Measurements from ENCODE around the gene CYTH2.
A peak's percentile ranks its signal among the peaks of the same experiment; 100 is the strongest.

The CYTH2 gene

GRCh38 chr19:48454150-48454730 is 14.9 kb upstream of the CYTH2 start:
- no peak for DNase-seq

DNA sequence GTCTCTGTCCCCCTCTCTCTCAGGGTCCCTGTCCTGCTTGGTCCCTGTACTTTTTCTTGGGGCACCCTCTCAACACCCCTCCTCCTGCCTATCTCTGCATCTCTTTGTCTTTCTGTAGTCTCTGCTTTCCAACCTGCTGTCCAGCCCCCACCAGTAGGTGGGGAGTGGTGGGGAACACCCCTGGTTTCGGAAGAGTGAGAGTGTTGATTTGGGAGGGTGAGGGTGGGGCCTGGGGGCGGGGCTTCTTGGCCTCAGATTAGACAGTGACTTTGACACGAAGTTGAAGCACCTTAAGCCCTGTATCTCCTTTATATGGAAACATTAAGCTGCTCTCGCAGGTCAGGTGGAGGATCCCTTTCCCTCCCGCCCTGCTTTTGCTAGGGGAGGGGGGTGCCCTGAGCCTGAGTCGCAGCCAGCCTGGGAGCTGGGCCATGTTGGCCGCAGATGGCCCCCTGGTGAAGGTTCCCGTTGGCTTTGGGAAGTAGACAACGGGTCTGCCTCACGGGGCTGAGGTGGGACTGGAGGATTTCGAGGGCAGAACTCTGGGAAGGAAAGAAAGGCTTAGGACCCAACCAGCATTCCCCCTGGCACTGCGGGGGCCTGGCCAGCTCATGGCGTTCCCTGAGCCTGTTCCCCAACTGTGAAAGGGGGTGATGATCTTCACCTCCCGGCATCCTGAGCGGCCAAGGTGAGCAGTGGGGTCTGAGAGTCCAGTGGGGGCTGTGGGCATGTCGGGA is 13.8 kb upstream of the CYTH2 start, which contains the start of gene KCNJ14:
Gene KCNJ14, plus strand, starts transcription at position 404 of the 737 bp plus-strand sequence. CDS start 6,151 bp downstream, outside the sequence.
- DNase-seq, result no peak

GRCh38 chr19:48455908-48456562 is 13.1 kb upstream of the CYTH2 start:
- no peak for DNase-seq

GRCh38 chr19:48456864-48457263 is 12.3 kb upstream of the CYTH2 start:
- no peak for DNase-seq

DNA sequence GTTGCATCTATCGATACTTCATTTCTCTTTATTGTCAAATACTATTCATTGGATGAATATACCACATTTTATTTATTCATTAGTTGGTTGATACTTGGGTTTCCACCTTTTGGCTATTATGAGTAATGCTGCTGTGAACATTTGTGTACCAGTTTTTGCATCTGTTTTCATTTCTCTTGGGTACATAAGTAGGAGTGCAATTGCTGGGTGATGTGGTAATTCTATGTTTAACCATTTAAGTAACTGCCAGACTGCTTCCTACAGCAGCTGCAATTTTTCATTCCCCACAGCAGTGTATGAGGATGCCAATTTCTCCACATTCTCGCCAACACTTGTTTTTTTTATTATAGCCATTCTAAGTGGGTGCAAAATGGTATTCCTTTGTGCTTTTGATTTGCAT is 11.2 kb upstream of the CYTH2 start:
- DNase-seq, result no peak

DNA sequence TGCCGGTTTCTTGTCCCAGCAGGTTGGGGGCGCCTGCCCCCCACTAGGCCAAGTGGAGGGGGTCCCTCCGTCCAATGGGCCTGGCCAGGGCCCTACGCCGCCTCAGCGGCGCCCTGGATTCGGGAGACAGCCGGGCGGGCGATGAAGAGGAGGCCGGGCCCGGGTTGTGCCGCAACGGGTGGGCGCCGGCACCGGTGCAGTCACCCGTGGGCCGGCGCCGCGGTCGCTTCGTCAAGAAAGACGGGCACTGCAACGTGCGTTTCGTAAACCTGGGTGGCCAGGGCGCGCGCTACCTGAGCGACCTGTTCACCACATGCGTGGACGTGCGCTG is 7.6 kb upstream of the CYTH2 start:
- DNase-seq, result no peak

GRCh38 chr19:48461982-48462655 is 7.0 kb upstream of the CYTH2 start:
- no peak for DNase-seq

DNA sequence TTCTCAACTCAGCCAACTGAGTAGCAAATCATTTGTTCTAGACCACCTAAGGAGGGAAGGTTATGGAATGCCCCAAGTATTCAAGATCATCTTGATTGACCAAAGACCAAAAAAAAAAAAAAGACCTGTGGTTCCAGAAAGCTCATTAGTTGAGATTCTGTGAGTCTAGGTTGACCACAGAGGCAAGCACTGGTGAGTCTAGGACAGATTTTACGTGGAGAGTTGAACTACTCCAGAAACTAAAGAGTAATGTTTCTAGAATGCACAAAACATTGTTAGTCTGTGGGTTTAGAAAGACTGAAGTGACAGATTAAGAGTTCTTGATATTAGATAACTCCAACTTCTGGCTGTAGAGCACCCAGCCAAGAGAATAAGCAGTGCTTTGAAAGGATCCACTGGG is 4.0 kb upstream of the CYTH2 start:
- DNase-seq, result no peak

DNA sequence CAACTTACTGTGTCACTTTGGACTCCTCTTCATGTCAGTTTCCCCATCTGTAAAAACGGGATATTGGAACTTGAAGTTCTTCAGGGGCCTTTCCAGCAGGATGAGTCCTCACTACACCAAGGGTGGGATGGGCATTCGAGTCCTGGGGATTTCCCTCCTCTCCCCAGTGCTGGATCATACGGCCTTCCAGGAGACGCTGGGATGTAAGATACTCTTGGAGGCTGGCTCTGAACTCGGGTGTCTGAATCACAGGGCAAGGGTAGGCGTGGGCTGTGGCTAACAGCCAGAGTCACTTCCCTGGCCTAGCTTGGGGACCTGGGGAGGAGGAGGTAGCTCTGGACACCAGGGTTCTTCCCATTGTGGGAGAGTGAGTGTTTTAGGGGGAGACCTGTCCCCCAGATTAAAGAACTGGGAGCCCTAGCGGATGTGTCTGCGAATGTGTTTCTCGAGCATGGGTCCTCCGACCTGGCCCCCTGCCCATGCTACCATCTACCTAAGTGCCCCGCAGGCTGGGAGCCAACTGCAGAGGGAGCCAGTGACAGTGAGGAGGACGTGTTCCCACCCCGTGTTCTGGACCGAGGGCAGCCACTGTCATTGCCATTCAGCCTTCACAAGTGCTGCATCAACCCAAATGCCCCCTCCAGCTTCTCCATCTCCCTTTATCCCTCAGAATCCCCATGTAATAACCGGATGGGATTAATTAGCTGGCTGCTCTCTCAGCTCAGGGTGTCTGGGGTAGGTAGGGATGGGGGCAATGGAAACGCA is 2.4 kb upstream of the CYTH2 start:
- no peak for DNase-seq

- DNase-seq, result peak; percentile 99
Measured at GRCh38 chr19:48468772-48469288, 339 bp upstream of the CYTH2 start.

DNA sequence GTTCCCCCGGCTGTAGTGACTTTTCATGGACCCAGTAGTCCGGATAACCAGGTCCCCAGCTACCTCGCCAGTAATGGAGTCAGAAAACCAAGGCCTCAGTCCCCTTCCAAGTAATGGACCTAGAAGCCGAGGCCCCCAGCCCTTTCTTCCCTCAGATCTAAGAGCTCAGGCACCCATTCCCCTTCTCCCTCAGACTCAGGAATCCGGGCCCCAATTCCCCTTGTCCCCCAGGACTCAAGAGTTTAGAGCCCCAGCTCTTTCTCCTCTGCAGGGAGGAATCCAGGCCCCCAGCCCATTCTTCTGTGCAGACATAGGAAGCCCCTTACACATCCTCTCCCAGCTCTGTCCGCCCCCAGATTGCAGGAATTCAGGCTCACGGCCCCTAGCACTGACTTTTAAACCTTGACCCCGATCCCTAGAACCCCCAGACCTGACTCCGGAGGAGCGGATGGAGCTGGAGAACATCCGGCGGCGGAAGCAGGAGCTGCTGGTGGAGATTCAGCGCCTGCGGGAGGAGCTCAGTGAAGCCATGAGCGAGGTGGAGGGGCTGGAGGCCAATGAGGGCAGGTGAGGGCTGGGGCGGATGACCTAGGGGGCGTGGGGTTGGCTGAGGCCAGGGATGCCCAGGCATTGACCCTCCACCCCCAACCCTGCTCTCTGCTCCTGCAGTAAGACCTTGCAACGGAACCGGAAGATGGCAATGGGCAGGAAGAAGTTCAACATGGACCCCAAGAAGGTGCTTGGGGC is 938 bp downstream of the CYTH2 start:
- DNase-seq, result no peak

DNA sequence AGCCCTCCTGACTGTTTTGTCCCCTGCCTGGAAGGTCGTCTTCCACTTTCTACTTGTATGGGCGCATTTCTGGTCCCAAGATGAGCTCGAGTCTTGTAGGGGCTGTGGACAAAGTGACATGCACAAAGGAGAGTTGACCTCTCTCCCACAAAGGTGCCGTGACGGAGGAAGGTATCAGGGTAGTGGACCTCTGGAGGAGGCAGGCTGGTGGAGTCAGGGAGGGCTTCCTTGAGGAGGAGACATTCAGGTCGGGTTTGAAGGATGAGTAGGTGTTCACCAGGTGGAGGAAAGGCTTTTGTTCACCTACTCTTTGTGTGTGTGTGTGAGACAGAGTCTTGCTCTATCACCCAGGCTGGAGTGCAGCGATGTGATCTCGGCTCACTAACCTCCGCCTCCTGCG is 1.7 kb downstream of the CYTH2 start:
- no peak for DNase-seq

DNA sequence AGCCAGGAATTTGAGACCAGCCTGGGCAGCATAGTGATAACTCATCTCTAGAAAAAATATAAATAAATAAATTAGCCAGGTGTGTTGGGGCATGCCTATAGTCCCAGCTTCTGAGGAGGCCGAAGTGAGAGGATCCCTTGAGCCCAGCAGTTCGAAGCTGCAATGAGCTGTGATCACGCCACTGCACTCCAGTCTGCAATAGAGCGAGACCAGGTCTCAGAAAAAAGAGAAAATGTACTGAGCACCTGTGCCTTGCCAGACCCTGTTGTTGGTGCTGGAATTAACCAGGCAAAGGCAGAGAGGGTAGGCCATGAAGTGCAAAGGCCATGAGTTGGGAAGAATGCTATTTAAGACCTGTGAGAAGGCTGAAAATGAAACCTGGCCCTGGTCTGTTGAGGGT is 2.7 kb downstream of the CYTH2 start:
- DNase-seq, result no peak

GRCh38 chr19:48473161-48473966 is 4.2 kb downstream of the CYTH2 start:
- no peak for DNase-seq

DNA sequence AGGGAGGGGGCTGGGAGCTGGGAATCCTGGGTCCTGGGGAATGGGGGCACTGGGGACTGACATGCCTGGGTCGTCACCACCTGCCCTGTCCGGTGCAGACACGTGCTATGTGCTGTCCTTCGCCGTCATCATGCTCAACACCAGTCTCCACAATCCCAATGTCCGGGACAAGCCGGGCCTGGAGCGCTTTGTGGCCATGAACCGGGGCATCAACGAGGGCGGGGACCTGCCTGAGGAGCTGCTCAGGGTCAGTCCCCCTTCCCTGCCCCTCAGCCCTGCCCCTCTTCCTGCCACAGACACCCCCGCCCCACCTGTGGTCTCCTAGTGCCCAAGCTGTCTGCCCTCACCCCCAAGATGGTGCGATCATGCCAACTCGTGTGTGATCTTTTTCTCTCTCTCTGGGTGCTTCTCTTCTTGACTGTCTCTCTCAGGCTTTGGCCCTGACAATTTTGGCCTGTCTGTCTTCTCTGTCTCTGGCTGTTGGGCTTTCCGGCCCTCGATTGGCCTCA is 5.0 kb downstream of the CYTH2 start:
- no peak for DNase-seq

DNA sequence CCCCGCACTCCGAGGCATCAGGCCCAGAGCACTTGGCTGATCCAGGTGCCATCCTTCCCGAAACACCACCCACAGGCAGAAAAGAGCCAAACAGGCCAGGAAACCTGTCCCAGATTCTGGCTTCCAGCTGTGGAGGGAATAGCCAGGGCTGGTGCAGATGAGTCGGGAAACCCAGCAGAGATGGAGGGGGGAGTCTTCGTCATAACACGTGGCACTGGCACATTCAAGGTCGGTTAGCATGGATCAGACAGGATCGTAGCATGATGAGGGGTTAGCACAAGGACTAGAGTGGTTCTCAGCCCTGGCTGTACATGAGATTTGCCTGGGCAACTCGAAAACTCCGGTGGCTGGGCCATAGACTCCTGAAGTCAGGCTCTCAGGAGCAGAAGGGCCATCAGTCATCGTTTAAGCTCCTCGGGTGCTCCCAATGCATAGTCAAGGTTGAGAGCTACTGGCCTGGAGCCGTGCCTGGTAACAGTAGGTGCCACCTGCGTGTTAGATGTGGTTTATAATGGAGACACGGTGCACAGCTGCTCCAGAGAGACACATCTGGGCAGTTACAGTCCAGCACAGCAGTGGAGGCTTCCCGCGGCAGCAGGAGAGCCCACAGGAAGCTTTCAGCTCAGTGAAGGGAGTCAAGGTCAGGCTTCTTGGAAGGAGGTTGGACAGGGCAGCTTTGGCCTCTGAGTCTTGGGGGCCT is 6.3 kb downstream of the CYTH2 start:
- DNase-seq, result no peak

- DNase-seq, result no peak
Measured at GRCh38 chr19:48476176-48476575, 7.0 kb downstream of the CYTH2 start.

DNA sequence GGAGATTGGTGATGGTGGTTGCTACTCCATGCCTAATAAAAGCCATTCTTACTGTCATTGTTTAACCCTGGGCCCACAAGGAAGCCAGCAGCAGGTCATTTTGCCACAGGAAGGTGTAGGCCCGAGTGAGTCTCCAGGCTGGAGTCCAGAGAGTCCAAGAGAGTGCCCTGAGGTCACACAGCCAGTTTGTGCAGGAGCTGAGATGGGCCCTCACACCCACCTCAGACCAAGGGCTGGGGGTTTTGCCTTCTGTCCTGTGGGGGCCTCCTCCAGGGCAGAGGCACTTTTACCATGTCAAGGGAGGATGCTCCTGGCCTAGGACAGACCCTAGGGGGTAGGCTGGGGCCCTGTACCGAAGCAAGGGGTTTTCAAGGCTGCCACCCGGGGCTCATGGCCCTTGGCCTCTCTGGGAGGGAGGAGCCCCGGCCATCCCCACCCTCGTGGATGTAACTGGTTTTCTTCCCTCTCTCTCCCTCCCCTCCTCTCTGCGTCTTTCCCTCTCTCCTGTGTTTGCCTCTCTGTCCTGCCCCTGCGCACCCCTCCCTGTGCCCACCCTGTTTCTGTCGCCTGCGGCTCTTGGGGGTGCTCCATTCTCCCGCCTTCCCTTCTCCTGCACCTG is 8.0 kb downstream of the CYTH2 start:
- no peak for DNase-seq

DNA sequence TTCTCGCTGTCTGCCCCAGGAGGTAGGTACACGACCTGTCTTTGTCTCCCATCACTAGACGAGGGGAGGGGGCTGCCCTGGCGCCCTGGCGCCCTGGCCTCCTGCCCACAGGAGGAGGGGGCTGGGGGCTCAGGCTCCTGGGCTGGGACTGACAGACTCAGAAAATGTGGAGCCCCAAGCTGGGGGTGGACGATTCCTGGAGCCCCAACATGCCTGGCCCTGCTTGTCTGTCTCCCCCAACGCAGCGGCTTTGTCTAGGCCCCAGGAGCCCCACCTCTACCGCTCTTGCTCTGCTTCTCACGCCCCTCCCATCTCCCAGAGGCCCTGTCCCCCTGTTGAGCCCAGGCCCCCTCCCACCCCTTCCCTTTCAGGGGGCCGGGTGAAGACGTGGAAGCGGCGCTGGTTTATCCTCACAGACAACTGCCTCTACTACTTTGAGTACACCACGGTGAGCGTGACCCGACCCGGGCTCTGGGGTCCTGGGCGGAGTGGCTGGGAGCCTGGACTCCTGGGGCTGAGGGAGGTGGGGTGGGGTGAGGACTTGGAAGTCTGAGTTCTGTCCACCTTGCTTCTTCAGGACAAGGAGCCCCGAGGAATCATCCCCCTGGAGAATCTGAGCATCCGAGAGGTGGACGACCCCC is 8.6 kb downstream of the CYTH2 start:
- DNase-seq, result no peak

Measured in stimulated activated naive CD4-positive, alpha-beta T cell treated with Interleukin-2 at 50 U/mL for 16 hours (primary cell).